ENCODE measurements around the gene TIMM10. TPM values are rescaled to one million over a fixed set of nuclear protein-coding genes. Genes with fewer than 3 reads are reported as not detected.
A peak's percentile ranks its signal among the peaks of the same experiment; 100 is the strongest.

The TIMM10 gene
- total RNA-seq, 2 experiments from 2014 or later, result 44.0 to 48.1 TPM

GRCh38 chr11:57508341-57509170 lies 22.0 kb downstream of the TIMM10 start:
- Mint-ChIP-seq H3K27ac (no peak overlapping the region), H3K4me1 (peaks cover 25% of the 10 kb centered on the region), H3K36me3 (peaks cover 8% of the 10 kb centered on the region), H3K9me3 (no peaks in the 10 kb centered on the region), H3K27me3 (no peaks in the 10 kb centered on the region), H3K4me3 (no peak overlapping the region)
- no peak for DNase-seq
- ATAC-seq (ENCODE audit: low read depth), result no peak
- POLR2A ChIA-PET, result no interaction called here

- Mint-ChIP-seq H3K36me3 (peaks cover 8% of the 10 kb centered on the region), H3K9me3 (no peaks in the 10 kb centered on the region), H3K4me1 (peaks cover 8% of the 10 kb centered on the region), H3K27me3 (no peaks in the 10 kb centered on the region), H3K4me3 (no peak overlapping the region), H3K27ac (no peak overlapping the region)
- POLR2A ChIA-PET, result no interaction called here
- ATAC-seq (ENCODE audit: low read depth) (no peak), DNase-seq (no peak)
Measured at GRCh38 chr11:57506522-57506921, 24.0 kb downstream of the TIMM10 start.

- H3K4me3 Mint-ChIP-seq, result no peak overlapping the region
- peaks cover 11% of the 10 kb centered on the region for H3K36me3 Mint-ChIP-seq
- H3K27me3 Mint-ChIP-seq, result no peaks in the 10 kb centered on the region
- POLR2A ChIA-PET, result no interaction called here
- ATAC-seq (ENCODE audit: low read depth) (no peak), DNase-seq (no peak)
- H3K4me1 Mint-ChIP-seq, result peaks cover 9% of the 10 kb centered on the region
- H3K27ac Mint-ChIP-seq, result no peak overlapping the region
- no peaks in the 10 kb centered on the region for H3K9me3 Mint-ChIP-seq
Measured at GRCh38 chr11:57504511-57504910, 26.0 kb downstream of the TIMM10 start.

GRCh38 chr11:57502870-57503269 lies 27.7 kb downstream of the TIMM10 start:
- H3K27ac Mint-ChIP-seq, result no peak overlapping the region
- H3K36me3 Mint-ChIP-seq, result peaks cover 14% of the 10 kb centered on the region
- H3K9me3 Mint-ChIP-seq, result no peaks in the 10 kb centered on the region
- no peak overlapping the region for H3K4me3 Mint-ChIP-seq
- POLR2A ChIA-PET, result interaction anchor here (1.3 kb wide), 1 partner anchor 9 kb away, joined by 4 read pairs; no protein-coding TSS in a partner anchor
- ATAC-seq (ENCODE audit: low read depth), result no peak
- DNase-seq, result no peak
- H3K27me3 Mint-ChIP-seq, result no peaks in the 10 kb centered on the region
- H3K4me1 Mint-ChIP-seq, result peaks cover 7% of the 10 kb centered on the region

GRCh38 chr11:57502376-57502775 lies 28.2 kb downstream of the TIMM10 start:
- ATAC-seq (ENCODE audit: low read depth), result no peak
- Mint-ChIP-seq H3K27me3 (no peaks in the 10 kb centered on the region), H3K4me3 (no peak overlapping the region), H3K4me1 (peaks cover 6% of the 10 kb centered on the region), H3K27ac (no peak overlapping the region), H3K36me3 (peaks cover 13% of the 10 kb centered on the region), H3K9me3 (no peaks in the 10 kb centered on the region)
- POLR2A ChIA-PET, result interaction anchor here (0.7 to 1.3 kb wide), 3 partner anchors 9 to 12 kb away, joined by 3 to 4 read pairs (median 3); no protein-coding TSS in a partner anchor
- no peak for DNase-seq

- Mint-ChIP-seq H3K36me3 (peaks cover 15% of the 10 kb centered on the region), H3K4me3 (no peak overlapping the region), H3K4me1 (peaks cover 6% of the 10 kb centered on the region), H3K27me3 (no peaks in the 10 kb centered on the region), H3K27ac (no peak overlapping the region), H3K9me3 (no peaks in the 10 kb centered on the region)
- ATAC-seq (ENCODE audit: low read depth), result no peak
- POLR2A ChIA-PET, result interaction anchor here (0.7 to 1.3 kb wide), 3 partner anchors 9 to 12 kb away, joined by 3 to 4 read pairs (median 3); no protein-coding TSS in a partner anchor
- DNase-seq, result no peak
Measured at GRCh38 chr11:57501953-57502352, 28.6 kb downstream of the TIMM10 start.

- no peak for ATAC-seq (ENCODE audit: low read depth)
- Mint-ChIP-seq H3K4me1 (peaks cover 6% of the 10 kb centered on the region), H3K27ac (no peak overlapping the region), H3K27me3 (no peaks in the 10 kb centered on the region), H3K4me3 (no peak overlapping the region), H3K9me3 (no peaks in the 10 kb centered on the region), H3K36me3 (peaks cover 15% of the 10 kb centered on the region)
- DNase-seq, result no peak
- POLR2A ChIA-PET, result interaction anchor here (1.1 kb wide), 1 partner anchor 14 kb away, joined by 4 read pairs; the partner anchor contains the start of gene SLC43A1
Measured at GRCh38 chr11:57500926-57501325, 29.6 kb downstream of the TIMM10 start.

- Mint-ChIP-seq H3K9me3 (no peaks in the 10 kb centered on the region), H3K27me3 (no peaks in the 10 kb centered on the region), H3K36me3 (peaks cover 15% of the 10 kb centered on the region), H3K4me1 (peaks cover 8% of the 10 kb centered on the region), H3K27ac (peak overlapping the region; percentile 66), H3K4me3 (no peak overlapping the region)
- POLR2A ChIA-PET, result interaction anchor here (1.1 kb wide), 1 partner anchor 15 kb away, joined by 4 read pairs; the partner anchor contains the start of gene SLC43A1
- ATAC-seq (ENCODE audit: low read depth) (no peak), DNase-seq (no peak)
Measured at GRCh38 chr11:57500515-57500914, 30.0 kb downstream of the TIMM10 start.

GRCh38 chr11:57499983-57500461 lies 30.5 kb downstream of the TIMM10 start:
- Mint-ChIP-seq H3K4me3 (no peak overlapping the region), H3K27ac (peak overlapping the region; percentile 66), H3K27me3 (no peaks in the 10 kb centered on the region), H3K4me1 (peaks cover 8% of the 10 kb centered on the region), H3K36me3 (peaks cover 15% of the 10 kb centered on the region), H3K9me3 (no peaks in the 10 kb centered on the region)
- DNase-seq, result no peak
- ATAC-seq (ENCODE audit: low read depth), result no peak
- POLR2A ChIA-PET, result interaction anchor here (1.1 kb wide), 1 partner anchor 15 kb away, joined by 4 read pairs; the partner anchor contains the start of gene SLC43A1

GRCh38 chr11:57499413-57499982 lies 31.1 kb downstream of the TIMM10 start:
- Mint-ChIP-seq H3K27me3 (no peaks in the 10 kb centered on the region), H3K36me3 (peaks cover 15% of the 10 kb centered on the region), H3K27ac (no peak overlapping the region), H3K9me3 (no peaks in the 10 kb centered on the region), H3K4me3 (no peak overlapping the region), H3K4me1 (peaks cover 8% of the 10 kb centered on the region)
- peak; percentile 56 for ATAC-seq (ENCODE audit: low read depth)
- DNase-seq, result peak; percentile 51
- POLR2A ChIA-PET, result interaction anchor here (1.1 to 1.3 kb wide), 2 partner anchors 15 to 16 kb away, joined by 3 to 4 read pairs; partner anchors contain the start of gene SLC43A1

GRCh38 chr11:57498540-57498939 lies 32.0 kb downstream of the TIMM10 start:
- POLR2A ChIA-PET, result interaction anchor here (1.3 kb wide), 1 partner anchor 16 kb away, joined by 3 read pairs; no protein-coding TSS in a partner anchor
- Mint-ChIP-seq H3K27ac (no peak overlapping the region), H3K4me3 (no peak overlapping the region), H3K27me3 (no peaks in the 10 kb centered on the region), H3K4me1 (peaks cover 15% of the 10 kb centered on the region), H3K9me3 (no peaks in the 10 kb centered on the region), H3K36me3 (peaks cover 17% of the 10 kb centered on the region)
- ATAC-seq (ENCODE audit: low read depth), result no peak
- DNase-seq, result no peak

- Mint-ChIP-seq H3K4me3 (no peak overlapping the region), H3K27me3 (no peaks in the 10 kb centered on the region), H3K27ac (peak overlapping the region; percentile 34), H3K36me3 (peaks cover 18% of the 10 kb centered on the region), H3K4me1 (peaks cover 19% of the 10 kb centered on the region), H3K9me3 (no peaks in the 10 kb centered on the region)
- POLR2A ChIA-PET, result no interaction called here
- no peak for DNase-seq
- ATAC-seq (ENCODE audit: low read depth), result no peak
Measured at GRCh38 chr11:57497303-57498247, 33.0 kb downstream of the TIMM10 start.

Data from activated naive CD8-positive, alpha-beta T cell treated with anti-CD3 and anti-CD28 coated beads, Interleukin-2, amount 10 ng/mL, durations not matched to agents 7 days and 5 days (primary cell).